Omental fat pad (tissue), 4 donors: ENCODE data around the gene CD300LB. TPM values are rescaled to one million over a fixed set of nuclear protein-coding genes. Genes with fewer than 3 reads are reported as not detected.
"Not testable (repeated sequence)": the region's sequence is repeated elsewhere in the genome, so short reads cannot be mapped to it uniquely, and the experiment has no call there.

Experiments used
- ATAC-seq: fragments of 150-250 bp; one replicate; pipeline ENCODE4 v1.9.1; 2016; ENCODE audit warnings: mild to moderate bottlenecking, moderate library complexity; ENCODE audit not compliant: low FRiP score
- DNase-seq: peaks from one replicate; pipeline ENCODE4 v3.0.0-alpha.2; 2019; ENCODE audit warnings: low spot score
- total RNA-seq, 4 donors: library from RNA; depleted of rRNA; stranded (reverse); fragments of >200 nt; gene quantifications; one replicate each; pipeline ENCODE4 v1.1.0, GENCODE V29; 2016
- TF ChIP-seq, protein P1 (sequence below), 3 donors: fragments of 450-650 bp; IDR thresholded peaks; one replicate each; pipeline ENCODE4 v1.5.1; 2016 to 2017; ENCODE audit warnings: antibody characterized with exemption in 3 of 3, mild to moderate bottlenecking in 3 of 3, moderate library complexity in 2 of 3

CD300LB gene
- total RNA-seq, 4 donors from 2014 or later: 0.63 to 14.1 (median 0.86) TPM

DNA sequence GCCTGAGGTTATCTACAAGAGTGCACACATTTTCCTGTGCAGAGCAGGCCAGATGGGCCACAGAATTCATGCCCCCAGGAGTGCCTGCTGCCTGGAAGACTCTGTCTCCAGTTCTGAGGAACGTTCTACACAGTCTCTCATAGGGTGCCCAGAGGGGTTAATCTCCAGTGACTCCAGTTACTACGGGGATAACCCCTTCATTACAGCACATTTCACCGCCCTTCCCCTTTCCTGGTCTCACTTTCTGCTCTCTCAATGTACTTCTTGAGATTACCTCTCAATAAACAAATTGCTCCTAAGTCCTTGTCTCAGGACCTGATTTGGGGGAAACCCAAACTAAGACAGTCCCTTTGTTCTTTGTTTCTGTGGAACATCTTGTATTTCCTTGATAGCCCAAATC is 30.3 kb upstream of the CD300LB start:
- DNase-seq: no peak
- TF ChIP-seq, protein P1, sequence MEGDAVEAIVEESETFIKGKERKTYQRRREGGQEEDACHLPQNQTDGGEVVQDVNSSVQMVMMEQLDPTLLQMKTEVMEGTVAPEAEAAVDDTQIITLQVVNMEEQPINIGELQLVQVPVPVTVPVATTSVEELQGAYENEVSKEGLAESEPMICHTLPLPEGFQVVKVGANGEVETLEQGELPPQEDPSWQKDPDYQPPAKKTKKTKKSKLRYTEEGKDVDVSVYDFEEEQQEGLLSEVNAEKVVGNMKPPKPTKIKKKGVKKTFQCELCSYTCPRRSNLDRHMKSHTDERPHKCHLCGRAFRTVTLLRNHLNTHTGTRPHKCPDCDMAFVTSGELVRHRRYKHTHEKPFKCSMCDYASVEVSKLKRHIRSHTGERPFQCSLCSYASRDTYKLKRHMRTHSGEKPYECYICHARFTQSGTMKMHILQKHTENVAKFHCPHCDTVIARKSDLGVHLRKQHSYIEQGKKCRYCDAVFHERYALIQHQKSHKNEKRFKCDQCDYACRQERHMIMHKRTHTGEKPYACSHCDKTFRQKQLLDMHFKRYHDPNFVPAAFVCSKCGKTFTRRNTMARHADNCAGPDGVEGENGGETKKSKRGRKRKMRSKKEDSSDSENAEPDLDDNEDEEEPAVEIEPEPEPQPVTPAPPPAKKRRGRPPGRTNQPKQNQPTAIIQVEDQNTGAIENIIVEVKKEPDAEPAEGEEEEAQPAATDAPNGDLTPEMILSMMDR (IDR thresholded peaks at IDR 0.05): no peak
- ATAC-seq: no peak

DNA sequence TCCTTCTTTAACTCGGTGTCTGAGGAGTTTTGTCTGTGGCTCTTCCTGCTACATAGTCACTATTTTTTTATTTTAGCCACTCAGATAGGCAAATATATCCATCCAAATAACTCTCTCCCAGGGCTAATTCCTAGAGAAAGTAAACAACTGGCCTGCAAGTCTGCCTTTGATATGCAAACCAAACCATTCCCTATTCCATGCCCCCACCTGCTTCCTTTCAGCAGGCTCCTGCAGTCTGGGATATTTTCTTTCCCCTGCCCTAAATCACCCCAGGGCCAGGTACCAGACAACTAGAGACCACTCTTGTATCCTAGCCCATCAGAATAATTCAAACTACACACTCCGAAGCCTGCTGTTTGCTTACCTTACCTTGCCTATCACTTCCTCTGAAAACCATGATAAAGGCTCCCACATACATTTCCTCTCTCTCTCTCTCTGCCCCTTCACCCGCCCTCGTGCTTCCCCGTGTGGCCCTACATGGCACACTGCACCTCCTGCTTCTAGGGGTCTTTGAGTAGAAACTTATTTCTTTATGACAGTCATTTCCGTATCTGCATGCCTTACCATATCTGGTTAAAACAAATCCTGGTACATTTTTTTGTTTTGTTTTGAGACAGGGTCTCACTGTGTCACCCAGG is 27.7 kb upstream of the CD300LB start:
- TF ChIP-seq, protein P1 (IDR thresholded peaks at IDR 0.05): no peak
- ATAC-seq (no peak), DNase-seq (no peak)

DNA sequence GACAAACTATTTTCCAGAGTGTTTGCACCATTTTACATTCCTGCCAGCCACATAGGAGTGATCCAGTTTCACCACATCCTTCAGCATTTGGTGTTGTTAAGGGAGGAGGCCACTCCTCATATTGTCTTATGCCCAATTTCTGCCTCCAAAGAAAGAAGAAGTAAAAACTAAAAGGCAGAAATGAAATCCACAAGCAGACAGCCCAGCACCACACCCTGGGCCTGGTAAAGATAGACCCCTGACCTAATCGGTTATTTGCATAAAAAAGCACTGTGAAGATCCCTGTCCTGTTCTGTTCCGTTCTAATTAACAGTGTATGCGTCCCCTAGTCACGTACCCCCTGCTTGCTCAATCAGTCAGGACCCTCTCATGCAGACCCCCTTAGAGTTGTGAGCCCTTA is 27.1 kb upstream of the CD300LB start:
- not testable (repeated sequence) for DNase-seq, ATAC-seq

DNA sequence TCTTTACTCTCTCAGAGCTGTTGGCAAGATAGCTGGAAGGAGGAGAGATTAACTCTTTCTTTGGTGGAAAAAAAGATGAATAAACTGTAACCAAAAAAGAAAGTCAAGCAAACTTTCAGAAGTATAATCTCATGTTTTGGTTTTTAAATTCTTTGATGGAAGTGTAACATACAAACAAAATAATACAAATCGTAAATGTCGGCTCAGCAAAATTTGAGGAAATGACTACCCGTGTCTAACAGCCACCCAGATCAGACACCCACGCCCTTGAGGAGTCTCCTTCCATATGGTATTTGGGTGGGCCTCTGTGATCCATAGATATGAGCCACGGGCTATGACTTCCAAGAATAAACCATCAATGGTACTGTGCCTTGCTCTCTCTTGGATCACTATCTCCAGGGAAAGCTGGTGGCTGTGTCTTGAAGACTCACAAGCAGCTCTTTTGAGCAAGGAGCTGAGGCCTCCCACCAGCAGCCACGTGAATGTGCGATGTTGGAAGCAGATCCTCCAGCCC is 24.2 kb upstream of the CD300LB start:
- ATAC-seq (no peak), DNase-seq (no peak)
- TF ChIP-seq, protein P1 (IDR thresholded peaks at IDR 0.05): no peak

DNA sequence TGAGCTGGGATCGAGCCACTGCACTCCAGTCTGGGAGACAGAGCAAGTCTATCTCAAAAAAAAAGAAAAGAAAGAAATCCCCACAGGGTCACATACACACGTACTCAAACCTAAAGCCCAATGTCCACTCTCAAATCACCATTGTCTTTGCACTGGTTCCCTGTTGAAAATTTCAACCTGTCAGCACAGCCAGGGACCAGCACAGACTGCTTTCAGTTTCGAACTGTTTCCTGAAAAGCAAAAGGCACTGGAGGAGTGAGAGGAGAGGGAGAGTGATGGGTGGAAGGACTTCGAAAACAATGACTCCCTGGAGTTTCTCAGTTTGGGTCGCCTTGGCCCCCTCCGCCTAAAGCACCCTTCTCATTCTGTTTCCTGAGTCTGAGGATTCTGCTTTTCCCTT is 23.6 kb upstream of the CD300LB start:
- TF ChIP-seq, protein P1 (IDR thresholded peaks at IDR 0.05): no peak
- no peak for ATAC-seq
- DNase-seq: no peak

DNA sequence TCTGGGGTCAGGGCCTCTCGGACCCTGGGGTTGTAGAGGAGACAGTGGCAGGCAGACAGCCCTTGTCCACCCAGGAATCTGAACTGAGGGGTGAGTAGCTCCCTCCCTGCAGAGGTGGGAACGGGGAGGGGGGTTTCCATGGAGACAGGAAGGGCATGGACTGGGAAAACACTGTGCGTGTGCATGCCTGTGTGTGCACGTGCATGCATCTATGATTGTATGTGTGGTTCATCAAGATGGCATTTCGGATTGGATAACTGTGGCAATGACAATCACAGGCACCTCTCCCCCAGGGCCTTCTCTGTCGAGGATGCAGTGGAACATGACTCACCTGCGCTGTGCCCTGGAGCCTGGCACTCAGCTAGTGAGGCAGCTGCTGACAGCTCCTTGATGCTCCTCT is 20.8 kb upstream of the CD300LB start:
- no peak for ATAC-seq
- TF ChIP-seq, protein P1 (IDR thresholded peaks at IDR 0.05): no peak
- no peak for DNase-seq

DNA sequence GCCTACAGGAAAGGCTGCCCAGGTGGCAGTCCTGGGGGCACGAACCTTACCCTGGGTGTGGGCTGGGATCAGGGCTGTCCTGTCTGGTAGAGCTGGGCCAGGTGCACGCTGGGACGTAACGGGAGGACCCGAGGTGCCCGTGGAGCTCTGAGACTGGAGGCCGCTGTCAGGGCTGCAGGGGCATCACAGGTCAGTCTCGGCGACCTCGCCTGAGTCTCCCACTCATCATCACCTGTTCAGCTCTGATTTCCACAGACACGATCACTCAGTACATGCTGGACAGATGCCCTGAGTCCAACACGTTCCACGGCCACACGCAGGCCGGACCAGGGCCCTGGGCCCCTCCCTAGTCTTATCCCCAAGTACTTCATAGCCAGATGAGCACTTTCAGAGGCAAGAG is 19.3 kb upstream of the CD300LB start:
- TF ChIP-seq, protein P1 (IDR thresholded peaks at IDR 0.05): no peak
- ATAC-seq: no peak
- DNase-seq: no peak
